Esophagus (tissue), 2 donors: ENCODE data around the gene CHMP2A. TPM values are rescaled to one million over a fixed set of nuclear protein-coding genes. Genes with fewer than 3 reads are reported as not detected.

ENCODE experiments used
- H3K27ac ChIP-seq, 2 donors: one replicate each; pipeline ENCODE4 v1.5.1; 2013; ENCODE audit warnings: low read depth in 2 of 2, mild to moderate bottlenecking in 2 of 2, inconsistent platforms in 1 of 2, low read length in 1 of 2, moderate library complexity in 1 of 2
- H3K27me3 ChIP-seq, 2 donors: one replicate each; pipeline ENCODE4 v1.6.1; 2013; ENCODE audit warnings: low read length in 2 of 2, control low read depth in 1 of 2, mild to moderate bottlenecking in 1 of 2; ENCODE audit not compliant: insufficient read depth in 2 of 2, control insufficient read depth in 1 of 2
- H3K36me3 ChIP-seq, 2 donors: one replicate each; pipeline ENCODE4 v1.6.1; 2013; ENCODE audit warnings: low read length in 1 of 2; ENCODE audit not compliant: control insufficient read depth in 2 of 2, insufficient read depth in 2 of 2
- H3K4me1 ChIP-seq, 2 donors: one replicate each; pipeline ENCODE4 v1.6.1; 2013; ENCODE audit warnings: low read length in 1 of 2; ENCODE audit not compliant: control insufficient read depth in 2 of 2, insufficient read depth in 2 of 2
- H3K4me3 ChIP-seq, 2 donors: one replicate each; pipeline ENCODE4 v1.5.1; 2013; ENCODE audit warnings: low read length in 2 of 2, mild to moderate bottlenecking in 2 of 2, low read depth in 1 of 2, moderate library complexity in 1 of 2
- H3K9me3 ChIP-seq, 2 donors: one replicate each; pipeline ENCODE4 v1.6.1; 2013; ENCODE audit warnings: mild to moderate bottlenecking in 2 of 2, low read depth in 1 of 2, low read length in 1 of 2, moderate library complexity in 1 of 2; ENCODE audit not compliant: control insufficient read depth in 2 of 2, insufficient read depth in 1 of 2
- WGBS, 2 donors: extraction: QIAGEN DNeasy Blood & Tissue Kit; methylation state at CpG; one replicate each; pipeline ENCODE4 v1.1.7; 2013; 5-methylcytosine and 5-hydroxymethylcytosine counted together
- polyA plus RNA-seq, 2 donors: library from polyadenylated mRNA; stranded (reverse); fragments of 200-250 nt; gene quantifications; one replicate each; pipeline ENCODE4 v1.2.3, GENCODE V29; 2013
- donor health status: healthy with polysubstance abuse.
- donor health status: Bipolar disorder and iron deficiency.

The CHMP2A gene
- polyA plus RNA-seq, 2 donors = 174 to 262 TPM

DNA sequence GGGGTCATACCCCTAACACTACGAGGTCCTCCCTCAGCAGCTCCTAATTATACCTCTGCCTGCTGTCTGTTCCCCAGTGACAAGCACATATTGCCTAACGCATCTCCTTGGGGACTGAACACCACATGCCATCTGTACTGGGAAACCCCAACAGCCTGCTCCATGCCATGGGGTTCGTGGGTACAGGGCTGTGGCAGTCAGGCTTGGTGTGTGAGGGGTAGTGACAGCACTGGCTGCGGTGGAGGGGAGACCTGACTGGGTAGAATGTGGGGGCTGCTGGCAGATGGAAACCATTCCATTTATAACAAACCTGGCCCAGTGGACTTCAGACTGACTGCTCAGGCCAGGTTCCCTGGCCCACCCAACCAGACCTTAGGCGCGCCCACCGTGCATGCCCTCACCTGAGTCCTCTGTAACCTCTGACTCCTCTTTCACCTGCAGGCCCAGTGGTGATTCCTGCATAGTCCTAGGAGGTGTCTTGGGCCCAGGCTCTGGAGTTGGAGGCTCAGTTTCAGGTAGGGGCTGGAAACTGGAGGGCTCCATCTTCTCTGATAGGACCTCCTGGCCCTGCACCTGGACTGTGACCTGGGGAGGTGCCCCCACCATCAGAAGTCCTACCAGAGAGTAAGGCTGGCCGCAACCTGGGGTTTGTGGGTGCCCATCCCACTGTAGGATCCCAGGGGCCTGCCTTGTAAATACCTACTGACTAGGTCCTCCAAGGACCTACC lies 15.2 kb upstream of the CHMP2A start:
- peaks cover 3 to 4% of the 10 kb centered on the region in 2 donors for H3K4me1 ChIP-seq
- H3K36me3 ChIP-seq = peaks cover 3 to 21% of the 10 kb centered on the region in 2 donors
- no peaks in the 10 kb centered on the region for H3K9me3 ChIP-seq
- WGBS, 2 donors = 89% methylated on average over 8 of the region's 8 CpGs
- H3K27ac ChIP-seq = no peak overlapping the region
- H3K27me3 ChIP-seq = no peaks in the 10 kb centered on the region
- no peak overlapping the region for H3K4me3 ChIP-seq

DNA sequence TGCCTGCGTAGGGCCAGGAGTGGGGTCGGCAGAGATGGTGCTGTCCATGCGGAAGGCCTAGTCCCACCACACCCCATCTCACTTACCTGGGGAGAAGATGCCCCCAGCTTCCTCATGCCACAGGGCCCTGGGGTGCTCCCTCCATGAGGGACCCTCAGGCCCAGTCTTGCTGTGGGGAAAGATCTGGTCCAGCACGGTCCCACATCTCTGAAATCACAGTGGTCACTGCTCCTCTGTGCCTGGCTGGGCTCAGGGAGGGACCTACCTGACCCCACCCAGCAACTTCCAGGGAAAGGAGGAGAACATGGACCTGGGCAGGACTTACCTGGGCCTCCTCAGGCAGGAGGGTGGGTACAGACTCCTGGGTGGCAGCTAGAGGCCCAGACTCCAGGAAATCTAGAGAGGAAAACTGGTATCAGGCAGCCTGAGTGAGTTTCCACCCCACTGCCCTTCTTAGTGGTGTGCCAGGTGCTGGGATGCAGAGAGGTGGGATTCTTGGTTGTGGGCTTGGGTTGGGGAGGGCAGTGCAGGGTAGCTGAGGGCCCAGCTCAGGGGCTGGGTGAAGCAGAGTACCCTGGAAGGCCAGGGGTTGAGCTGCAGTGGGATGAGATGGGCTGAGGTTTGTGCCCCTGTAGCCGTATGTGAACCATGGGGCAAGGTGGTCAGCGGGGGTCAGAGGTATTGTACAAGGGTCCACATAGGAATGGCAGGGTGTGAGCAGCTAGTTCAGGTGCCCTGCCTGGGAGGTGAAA lies 14.5 kb upstream of the CHMP2A start:
- 93% methylated on average over 6 of the region's 6 CpGs for WGBS, 2 donors
- peaks cover 3 to 21% of the 10 kb centered on the region in 2 donors for H3K36me3 ChIP-seq
- peaks cover under 1 to 4% of the 10 kb centered on the region in 2 donors for H3K4me1 ChIP-seq

DNA sequence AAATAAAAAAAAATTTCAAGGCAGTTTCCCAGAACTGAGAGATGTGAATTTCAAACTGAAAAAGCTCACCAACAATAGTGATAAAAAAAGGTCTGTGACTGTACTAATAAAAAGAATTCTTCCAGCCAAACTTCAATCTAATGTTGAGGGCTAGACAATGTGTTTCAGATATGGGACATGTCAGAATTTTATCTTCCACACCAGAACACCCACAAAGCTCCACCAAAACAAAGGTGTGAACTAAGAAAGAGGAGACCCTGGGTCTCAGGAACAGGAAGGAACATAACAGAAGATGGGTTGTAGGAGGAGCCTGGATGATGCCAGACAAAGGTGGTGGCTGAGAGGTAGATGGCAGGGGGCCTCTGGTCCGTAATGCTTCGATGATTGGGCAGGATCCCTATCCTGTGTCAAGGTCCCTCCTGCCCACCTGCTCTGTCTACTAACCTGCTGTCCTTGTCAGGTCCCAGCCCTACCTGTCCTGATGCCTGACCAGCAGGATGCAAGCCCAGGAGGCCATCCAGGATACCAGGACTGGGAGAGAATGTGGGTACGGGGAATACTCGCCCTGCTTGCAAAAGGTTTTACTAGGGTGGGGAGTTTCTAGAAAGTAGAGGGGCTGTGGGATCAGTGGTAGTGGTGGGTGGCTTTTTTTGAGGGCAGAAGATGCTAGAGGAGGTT lies 13.7 kb upstream of the CHMP2A start:
- Histone ChIP-seq H3K4me1 (peaks cover 0 to 4% of the 10 kb centered on the region in 2 donors), H3K27ac (no peak overlapping the region), H3K4me3 (no peak overlapping the region), H3K9me3 (no peaks in the 10 kb centered on the region), H3K27me3 (no peaks in the 10 kb centered on the region), H3K36me3 (peaks cover 3 to 21% of the 10 kb centered on the region in 2 donors)
- WGBS, 2 donors = 91% methylated on average over 4 of the region's 4 CpGs

More for the DNA sequence above, 14.5 kb upstream of the CHMP2A start:
- Histone ChIP-seq H3K9me3 (no peaks in the 10 kb centered on the region), H3K27me3 (no peaks in the 10 kb centered on the region), H3K4me3 (no peak overlapping the region), H3K27ac (no peak overlapping the region)

DNA sequence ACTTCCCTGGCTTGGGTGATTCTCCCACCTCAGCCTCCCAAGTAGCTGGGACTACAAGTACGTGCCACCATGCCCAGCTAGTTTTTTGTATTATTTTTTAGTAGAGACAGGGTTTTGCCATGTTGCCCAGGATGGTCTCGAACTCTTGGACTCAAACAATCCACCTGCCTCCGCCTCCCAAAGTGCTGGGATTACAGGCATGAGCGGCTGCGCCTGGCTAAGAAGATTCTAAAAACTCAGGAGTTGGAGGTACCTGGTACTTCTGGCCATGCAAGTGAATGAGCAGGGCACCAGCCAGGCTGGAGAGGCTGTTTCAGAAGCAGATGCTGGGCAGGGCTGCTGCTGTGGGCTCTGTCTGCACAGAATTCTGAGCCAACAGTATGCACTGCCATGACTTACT lies 12.1 kb upstream of the CHMP2A start:
- Histone ChIP-seq H3K27me3 (no peaks in the 10 kb centered on the region), H3K9me3 (no peaks in the 10 kb centered on the region), H3K4me3 (no peak overlapping the region), H3K4me1 (peaks cover 0 to 15% of the 10 kb centered on the region in 2 donors), H3K27ac (no peak overlapping the region), H3K36me3 (peaks cover 3 to 21% of the 10 kb centered on the region in 2 donors)
- WGBS, 2 donors = 96 to 97% methylated on average over 5 of the region's 5 CpGs

DNA sequence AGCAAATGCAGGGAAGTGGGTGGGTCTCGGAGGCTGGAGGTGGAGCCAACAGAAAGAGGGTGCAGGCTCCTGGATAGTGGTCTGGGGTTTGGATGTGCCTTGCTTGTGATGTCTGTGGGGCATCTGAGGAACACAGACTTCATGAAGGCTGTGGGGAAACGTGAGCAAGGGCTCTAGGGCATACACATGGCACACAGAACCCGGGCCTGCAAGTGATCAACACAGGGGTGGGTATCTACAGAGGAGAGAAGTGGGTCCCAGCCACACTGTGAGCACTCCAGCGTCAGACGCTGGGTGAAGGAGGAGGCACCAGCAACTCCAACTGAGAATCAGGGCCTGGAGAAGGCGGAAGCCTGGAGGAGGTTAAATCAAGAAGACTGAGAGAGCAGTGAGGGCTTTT lies 8.9 kb upstream of the CHMP2A start:
- H3K27ac ChIP-seq = no peak overlapping the region
- no peaks in the 10 kb centered on the region for H3K27me3 ChIP-seq
- no peak overlapping the region for H3K4me3 ChIP-seq
- H3K36me3 ChIP-seq = no peaks in the 10 kb centered on the region
- WGBS, 2 donors = 68 to 69% methylated on average over 6 of the region's 6 CpGs
- H3K9me3 ChIP-seq = no peaks in the 10 kb centered on the region
- peaks cover 2 to 26% of the 10 kb centered on the region in 2 donors for H3K4me1 ChIP-seq

DNA sequence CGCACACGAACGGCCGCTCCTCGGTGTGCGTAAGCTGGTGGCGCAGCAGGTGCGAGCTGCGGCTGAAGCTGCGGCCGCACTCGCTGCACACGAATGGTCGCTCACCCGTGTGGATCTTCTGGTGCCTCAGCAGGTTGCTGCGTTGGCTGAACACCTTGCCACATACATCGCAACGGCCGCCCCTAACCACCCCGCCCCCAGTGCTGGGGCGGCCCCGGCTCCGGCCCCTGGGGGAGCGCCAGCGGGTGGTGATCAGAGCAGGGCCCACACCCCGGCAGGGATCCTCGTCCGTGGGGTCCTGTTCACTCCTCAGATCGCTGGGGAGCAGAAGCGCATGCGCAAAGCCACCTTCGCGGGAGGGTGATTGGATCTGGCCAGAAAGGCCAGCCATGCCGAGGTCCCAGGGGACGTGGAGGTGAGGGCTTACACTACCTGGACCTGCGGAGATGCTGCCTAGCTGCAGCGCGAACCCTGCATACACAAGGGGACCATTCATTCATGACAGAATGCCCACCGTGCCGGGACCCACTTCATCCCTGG lies 8.2 kb upstream of the CHMP2A start:
- Histone ChIP-seq H3K27me3 (no peaks in the 10 kb centered on the region), H3K27ac (no peak overlapping the region), H3K4me3 (peak overlapping the region; percentile 34 to 52), H3K9me3 (no peaks in the 10 kb centered on the region), H3K36me3 (no peaks in the 10 kb centered on the region), H3K4me1 (peaks cover 2 to 26% of the 10 kb centered on the region in 2 donors)
- 2 to 4% methylated on average over 40 of the region's 40 CpGs for WGBS, 2 donors

GRCh38 chr19:58562122-58563033 lies 7.5 kb upstream of the CHMP2A start:
- Histone ChIP-seq H3K27me3 (no peaks in the 10 kb centered on the region), H3K36me3 (no peaks in the 10 kb centered on the region), H3K4me1 (peaks cover 2 to 26% of the 10 kb centered on the region in 2 donors), H3K4me3 (peak overlapping the region; percentile 34 to 52), H3K27ac (peak overlapping the region; percentile 15 to 71), H3K9me3 (no peaks in the 10 kb centered on the region)
- WGBS, 2 donors = 5 to 7% methylated on average over 107 of the region's 107 CpGs

GRCh38 chr19:58561373-58562121 lies 6.6 kb upstream of the CHMP2A start:
- Histone ChIP-seq H3K27ac (peak overlapping the region; percentile 15 to 71), H3K4me3 (peak overlapping the region; percentile 34 to 52), H3K9me3 (no peaks in the 10 kb centered on the region), H3K36me3 (peaks cover 0 to 2% of the 10 kb centered on the region in 2 donors), H3K4me1 (peaks cover 2 to 34% of the 10 kb centered on the region in 2 donors), H3K27me3 (no peaks in the 10 kb centered on the region)
- 45 to 46% methylated on average over 16 of the region's 16 CpGs for WGBS, 2 donors
